SHP77 (cell line): ENCODE measurements around the gene ABHD12.
"Not testable (repeated sequence)": the region's sequence is repeated elsewhere in the genome, so short reads cannot be mapped to it uniquely, and the experiment has no call there.

Source experiments
- DNase-seq, 2 experiments: peaks; one replicate each; lab custom pipeline; 2025; lab: John Stamatoyannopoulos, UW

Gene ABHD12

DNA sequence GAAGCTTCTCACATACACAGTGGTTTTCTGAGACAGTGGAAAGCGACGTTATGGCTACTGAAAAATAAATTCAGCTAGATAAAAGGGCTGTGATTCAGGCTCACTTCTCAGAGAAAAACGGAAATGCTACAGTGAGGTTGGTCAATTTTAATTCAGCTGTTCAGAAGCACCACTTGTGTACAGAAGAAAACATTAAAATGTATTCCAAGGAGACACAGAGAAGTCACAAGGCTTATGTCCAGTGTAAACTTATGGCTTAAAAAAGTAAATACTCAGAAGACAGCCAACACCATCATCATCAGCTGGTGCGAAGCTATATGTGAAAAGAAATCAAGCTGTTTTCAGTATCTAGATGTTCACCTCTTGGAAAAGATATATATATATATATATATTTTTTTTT, 68.6 kb downstream of the ABHD12 start:
- no peak for DNase-seq

DNA sequence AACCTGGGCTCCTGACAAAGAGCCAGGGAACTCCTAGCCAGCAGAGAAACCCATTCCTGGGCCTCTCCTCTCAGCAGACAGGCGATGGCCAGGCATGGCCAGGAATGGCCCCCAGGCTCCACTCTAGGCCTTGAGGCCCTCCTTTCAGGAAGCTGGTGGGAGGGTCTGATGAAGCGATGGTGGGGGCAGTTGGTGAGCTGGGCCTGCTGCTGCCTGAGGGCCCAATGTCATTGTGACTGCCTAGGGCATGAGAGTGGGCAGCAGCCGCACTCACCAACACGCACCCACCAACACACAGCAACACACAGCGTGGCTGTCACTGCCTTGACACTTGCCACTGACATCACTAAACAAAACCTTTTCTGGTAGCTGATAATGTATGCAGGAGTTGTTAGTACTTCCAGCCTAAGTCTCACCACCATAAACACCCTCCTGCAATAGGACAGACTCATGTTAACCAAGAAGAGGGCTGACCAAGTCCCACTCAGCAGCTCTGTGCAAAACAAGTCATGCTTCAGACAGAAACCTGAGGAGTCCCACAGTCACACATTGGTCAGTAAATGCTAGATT, 69.3 kb downstream of the ABHD12 start:
- DNase-seq, result no peak

DNA sequence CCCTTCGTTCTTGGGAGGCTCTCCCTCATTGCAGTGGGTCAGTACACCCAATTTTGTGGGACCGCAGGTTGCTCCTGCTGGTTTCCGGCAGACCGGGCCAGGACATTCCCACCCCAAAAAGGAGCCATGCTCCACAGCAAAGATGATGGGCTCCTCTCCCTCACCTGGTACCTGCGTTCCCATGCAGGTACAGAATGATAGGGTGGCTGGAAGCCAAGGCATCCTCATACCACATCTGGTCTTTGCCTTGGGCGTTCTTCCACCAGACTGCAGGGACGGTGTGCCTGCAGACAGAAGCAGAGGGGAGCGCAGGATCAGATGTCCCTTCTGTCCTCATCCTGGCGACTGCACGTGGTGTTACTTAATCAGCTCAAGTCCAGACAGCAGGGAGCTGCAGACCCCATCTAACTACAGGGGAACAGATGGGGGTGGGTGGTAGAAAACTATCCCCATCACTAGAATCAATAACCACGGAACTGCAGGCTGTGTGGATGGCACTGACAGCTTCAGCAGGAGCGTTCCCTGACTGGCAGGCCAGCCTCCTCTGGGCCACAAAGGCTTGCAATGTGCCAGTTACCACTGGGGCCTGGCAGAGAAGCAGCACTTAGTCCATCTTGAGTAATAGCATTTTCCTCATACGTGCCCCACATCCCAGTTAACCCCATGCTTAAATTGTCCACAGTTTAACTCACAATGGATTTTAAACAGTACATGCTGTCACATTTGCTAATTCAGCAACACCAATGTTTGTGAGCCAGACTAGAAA, 70.4 kb downstream of the ABHD12 start:
- no peak for DNase-seq

DNA sequence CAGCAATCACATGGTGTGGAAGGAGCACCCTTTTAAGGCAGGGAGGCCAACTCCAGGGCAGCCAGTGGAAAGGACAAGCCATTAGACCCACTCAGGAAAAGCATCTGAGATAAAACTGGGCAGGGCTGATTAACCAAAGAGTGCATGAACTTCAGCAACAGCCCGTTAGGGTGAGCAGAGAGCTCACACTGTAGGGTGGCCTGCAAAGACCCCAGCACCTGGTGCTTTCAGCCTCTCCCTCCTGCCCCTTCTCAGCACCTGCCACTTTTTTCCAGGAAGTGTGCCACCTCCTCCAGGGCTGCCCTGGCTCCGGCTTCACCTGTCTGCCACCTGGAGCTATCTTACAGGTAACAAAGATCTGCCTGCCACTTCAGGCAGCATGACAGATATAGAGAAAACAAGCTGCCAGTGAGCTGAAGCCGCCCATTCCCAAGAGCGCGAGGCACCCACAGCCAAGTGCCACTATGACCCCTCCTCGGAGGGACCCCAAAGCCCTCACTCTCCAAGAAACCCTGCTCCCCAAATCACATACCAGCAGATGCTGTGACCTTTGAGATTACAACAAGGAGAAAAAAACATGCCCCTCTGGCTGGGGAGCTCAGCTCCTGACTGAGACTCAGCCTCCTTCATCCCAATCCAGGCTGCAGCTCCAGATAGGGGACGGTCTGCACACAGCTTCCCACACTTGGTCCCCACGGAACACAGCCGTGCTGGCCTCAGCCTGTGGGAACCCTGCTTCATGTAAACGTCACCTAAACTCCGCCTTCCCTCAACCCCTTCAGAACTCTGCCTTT, 71.2 kb downstream of the ABHD12 start:
- DNase-seq, result no peak

DNA sequence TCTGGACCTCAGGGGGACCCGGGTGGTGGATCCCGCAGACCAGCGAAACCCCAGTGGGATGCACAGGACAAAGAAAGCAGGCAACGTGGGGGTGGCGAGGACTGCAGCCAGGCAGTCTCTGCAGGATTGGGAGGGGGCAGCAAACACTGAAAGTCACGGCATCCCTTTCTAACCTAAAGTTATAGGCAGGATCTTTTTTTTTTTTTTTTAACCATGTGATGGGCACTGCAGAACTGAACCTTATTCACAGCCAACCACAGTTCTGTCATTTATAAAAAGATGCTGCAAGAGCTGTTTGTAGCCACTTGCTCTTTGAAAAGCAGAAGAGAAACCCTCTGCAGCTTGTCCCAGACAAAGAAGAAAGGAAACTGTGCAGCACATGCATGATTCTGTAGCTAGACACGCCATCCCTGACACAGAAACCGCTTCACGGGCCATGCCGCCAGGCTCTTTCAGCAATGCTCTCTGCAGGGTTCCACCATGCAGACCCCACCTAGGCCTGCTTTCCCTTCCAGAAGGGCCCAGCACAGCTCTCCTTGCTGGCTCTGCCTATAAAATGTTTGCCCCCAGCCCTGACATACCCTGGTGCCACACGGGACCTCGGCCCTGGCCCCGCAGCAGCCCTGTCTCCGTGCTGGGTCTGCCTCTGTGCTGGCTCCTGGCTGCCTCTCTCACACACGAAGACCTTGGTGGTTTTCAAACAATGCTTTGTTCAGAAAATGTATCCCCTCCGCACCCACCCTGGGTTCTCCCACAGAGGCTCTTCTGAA, 72.0 kb downstream of the ABHD12 start:
- no peak for DNase-seq

DNA sequence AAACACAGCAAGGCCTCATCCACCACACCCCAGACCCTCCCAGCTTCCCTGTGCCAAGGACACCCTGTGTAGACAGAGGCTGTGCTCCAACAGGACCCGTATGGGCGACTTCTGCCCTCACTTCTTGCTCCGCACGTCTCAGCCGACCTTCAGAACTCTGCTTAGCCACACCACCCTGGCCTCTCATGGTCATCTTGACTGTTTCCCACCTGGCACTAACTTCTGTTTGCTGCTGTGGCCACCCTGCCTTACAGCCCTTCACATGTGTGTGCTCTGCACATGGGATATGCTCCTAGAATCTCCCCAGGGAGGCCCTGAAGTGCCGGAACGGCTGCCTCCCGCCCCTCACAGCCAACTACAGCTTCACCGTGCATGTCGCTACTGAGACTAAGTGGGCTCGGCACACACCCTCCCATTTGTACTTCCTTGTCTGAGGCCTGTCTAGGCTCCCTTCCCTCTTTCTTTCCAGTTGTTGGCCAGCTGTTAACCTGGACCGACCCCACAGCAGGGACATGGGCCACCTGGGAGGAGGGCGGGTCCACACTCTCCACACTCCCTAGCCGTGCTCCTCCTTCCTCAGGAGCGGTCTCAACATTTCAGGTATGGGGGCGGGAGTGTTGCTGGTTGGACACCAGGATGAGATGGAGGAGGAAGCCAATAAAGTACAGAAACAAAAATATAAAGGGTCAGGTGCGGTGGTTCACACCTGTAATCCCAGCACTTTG, 73.1 kb downstream of the ABHD12 start:
- no peak for DNase-seq

DNA sequence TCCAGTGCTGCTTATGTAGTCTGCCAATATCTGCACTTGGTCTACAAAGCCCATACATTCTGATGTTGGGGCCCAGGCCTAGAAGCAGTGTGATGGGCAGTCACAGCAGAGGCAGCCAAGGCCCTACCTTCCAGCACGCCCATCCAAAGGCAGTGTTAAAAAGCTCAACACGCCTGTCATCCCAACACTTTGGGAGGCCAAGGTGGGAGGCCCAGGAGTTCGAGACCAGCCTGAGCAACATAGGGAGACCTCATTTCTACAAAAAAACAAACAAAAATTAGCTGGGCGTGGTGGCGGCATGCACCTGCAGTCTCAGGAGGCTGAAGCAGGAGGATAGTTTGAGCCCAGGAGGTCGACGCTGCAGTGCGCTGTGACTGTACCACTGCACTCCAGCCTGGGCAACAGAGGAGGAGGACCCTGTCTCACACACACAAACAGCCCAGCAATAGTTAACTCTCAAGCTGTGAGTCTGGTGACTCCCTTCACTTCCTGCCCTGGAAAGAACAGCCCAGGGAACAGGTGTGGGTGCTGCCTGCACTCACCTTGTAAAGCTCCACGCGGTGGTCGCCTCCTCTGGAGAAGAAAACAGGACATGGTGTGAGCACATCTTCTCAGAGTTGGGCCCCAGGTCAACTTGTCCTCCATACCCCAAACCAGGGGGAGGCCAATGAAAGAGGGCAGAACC, 74.0 kb downstream of the ABHD12 start:
- no peak for DNase-seq

DNA sequence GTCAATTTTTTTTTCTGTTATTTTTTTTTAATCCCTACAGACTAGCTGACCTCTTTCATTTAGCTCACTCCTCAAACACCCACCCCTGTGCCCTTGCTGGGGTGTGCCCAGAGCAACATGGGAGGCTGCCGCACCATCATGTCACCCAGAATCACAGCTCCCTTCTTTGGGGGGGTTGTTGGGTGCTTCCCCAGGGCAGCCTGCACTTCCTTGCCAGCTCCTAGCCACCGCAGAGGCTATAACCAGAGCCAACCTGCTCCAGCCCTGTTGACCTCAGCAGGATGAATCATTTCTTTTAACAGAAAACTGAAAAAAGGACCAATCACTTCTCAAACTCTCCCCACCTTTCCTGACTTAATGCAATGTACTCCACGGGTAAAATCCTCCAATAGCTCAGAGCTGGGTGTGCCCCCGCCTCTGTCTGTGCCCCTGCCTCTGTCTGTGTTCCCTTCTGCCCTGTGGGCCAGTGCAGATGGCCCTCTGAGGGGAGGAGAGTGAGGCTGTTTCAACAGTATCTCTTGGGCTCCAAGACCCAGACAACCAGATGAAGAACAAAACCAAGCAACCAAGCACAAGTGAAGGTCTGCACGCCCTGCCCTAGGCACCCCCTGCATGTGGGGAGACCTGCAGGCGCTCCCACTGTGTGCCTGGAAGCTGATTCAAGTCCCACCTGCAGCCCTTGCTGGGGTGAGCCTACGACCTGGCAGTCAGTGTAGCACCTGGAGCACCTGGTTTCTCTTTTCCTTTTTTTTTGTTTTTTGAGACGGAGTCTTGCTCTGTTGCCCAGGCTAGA, 75.0 kb downstream of the ABHD12 start:
- no peak for DNase-seq

DNA sequence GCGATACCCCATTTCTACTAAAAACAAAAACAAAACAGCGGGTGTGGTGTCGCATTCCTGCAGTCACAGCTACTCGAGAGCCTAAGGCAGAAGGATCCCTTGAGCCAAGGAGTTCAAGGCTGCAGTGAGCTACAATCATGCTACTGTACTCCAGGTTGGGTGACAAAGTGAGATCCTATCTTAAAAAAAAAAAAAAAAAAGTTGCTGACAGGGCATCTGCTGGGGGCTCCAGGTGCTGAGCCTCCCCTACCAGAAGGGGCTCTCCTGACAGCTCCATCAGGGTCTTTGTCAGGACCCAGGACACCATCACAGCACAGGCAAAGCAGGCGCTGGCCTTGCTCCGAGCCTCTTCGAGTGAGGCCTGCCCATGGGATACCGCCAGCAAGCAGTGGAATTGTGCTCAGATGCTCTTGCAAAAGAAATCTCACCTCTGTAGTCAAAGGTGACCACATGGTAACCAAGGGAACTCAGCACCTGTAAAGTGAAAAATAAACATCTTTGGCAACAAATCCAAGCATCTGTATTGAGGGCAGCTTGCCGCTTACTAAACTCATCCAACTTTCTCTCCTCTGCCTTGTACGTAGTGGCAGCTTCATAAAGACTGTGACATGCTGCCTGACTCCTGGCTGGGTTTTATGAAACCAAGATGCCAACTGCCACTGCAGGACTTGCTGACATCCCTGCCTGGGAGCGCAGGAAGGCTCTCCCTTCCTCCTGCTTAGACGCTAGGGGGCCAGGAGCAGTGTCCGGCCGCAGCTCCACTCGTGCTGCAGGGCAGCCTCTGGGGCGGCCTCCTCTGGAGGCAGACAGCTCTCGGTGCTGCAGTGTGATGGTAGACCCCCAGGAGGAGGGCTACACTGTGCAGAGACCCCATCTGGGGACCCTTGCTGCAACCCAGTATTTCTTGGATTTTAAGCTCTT, 75.9 kb downstream of the ABHD12 start:
- DNase-seq, result no peak

DNA sequence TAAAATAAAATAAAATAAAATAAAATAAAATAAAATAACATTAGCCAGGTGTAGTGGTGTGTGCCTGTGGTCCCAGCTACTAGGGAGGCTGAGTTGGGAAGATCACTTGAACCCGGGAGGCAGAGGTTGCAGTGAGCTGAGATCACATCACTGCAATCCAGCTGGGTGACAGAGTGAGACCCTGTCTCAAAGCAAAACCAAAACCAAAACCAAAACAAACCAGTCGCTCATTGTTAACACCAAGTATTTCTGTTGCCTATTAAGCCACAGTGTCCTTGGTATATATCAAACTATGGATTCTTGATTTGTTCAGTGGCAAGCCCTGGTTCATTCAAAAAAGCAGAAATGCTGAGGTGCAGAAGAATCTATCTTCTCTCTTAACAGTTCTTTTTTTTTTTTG, 77.0 kb downstream of the ABHD12 start:
- DNase-seq, result no peak

DNA sequence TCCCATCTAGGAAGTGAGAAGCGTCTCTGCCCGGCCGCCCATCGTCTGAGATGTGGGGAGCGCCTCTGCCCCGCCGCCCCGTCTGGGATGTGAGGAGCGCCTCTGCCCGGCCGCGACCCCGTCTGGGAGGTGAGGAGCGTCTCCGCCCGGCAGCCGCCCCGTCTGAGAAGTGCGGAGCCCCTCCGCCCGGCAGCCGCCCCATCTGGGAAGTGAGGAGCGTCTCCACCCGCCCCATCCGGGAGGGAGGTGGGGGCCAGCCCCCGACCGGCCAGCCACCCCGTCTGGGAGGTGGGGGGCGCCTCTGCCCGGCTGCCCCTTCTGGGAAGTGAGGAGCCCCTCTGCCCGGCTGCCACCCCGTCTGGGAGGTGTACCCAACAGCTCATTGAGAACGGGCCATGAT, 77.9 kb downstream of the ABHD12 start:
- not testable (repeated sequence) for DNase-seq

DNA sequence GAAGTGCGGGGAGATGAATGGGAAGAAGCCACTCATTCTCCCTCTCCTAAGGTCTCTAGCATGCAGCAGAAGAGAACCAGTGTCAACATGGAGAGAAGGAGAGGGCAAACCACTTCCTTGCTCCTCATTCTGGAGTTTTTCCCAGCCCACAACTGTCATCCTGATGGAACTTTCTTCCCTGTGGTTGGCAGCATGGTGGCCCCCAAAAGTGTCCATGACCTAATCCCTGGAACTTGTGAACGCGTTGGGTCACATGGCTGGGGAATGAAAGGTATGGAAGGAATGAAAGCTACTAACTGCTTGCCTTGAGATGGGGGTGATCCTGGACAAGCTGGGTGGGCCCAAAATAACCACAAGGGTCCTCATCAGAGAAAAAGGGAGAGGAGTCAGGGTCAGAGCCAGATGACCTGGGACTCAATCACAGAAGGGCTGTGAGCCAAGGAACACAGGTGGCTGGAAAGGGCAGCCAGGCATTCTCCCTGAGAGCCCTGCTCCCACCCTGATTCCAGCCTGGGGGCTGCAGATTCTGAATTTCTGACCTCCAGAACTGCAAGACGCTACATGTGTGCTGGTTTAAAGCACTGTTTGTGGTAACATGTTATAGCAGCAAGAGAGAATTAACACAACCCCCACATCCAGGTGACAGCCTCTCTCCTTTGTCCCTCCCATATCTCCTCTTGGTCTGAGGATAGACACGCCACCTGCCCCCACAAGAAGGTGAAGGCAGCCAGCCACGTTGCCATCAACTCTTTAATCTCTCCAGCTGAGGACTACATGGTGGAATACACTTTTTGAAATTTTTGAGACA, 79.5 kb downstream of the ABHD12 start:
- no peak for DNase-seq

DNA sequence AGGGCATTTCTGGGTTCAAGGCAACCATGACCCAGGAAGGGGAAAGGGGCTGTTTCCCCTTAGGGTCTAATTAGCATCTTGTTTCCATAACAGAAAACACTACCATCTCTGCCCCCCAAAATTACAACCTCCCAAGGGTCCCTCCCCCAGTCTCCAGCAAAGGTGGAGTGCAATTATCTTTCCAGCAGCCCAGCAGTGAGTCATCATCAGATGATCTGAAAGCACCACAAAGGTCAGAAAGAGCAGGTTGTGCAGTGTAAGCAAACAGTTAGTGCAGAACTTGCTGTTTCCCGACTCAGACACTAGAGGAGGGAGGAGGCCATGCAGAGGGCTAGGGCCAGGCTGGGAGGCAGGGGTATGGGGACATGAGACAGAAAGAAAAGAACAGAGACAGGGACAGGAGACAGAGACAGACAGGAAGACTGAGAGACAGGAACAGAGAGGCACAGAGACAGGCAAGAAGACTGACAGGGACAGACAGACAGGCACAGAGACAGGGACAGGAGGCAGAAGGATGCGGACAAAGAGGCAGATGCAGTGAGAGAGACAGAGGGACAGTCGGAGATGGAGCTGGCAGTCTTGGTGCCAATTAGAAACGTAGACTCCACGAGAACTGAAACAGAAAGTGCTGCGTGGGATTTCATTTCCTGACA, 80.2 kb downstream of the ABHD12 start:
- DNase-seq, result peak; percentile 84 to 88

DNA sequence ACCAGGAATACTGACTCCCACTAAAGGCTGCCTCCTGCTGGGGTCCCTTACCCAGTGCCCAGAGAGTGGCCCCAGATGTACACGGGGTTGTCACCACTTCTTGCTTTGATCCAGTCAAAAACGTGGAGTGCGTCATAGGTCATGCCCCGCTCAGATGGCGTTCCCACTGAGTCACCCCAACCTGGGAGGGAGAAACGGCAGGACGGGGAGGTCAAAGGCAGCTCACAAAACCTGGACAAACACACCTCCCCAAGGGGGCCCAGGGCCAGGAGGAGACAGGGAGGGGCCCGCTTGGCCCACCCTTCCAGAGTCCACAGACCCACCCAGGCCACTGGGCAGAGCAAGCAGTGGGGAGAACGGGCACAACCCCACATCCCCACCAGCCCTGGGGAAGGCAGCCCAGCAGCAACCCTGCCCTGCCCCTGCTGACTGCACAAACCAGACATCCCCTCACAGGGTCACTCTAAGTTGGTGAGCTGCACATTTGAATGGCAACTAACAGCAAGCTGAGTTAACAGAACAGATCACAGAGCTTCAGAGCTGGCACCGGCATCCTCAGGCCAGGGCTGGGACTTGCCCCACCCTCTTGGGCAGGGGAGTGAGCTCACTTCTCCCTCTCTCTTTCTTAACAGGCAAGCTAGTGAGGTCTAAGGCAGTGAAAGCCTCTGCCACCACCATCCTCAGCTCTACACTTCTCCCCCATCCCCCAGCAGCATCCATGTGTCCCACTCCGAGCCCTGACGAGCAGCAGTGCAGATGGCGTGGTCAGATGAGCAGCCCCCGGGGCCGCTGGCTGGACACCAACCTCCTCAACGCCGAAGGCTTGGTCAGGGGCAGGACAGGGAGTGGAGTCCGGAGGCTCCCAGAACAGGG, 81.0 kb downstream of the ABHD12 start:
- peak; percentile 62 to 80 for DNase-seq

DNA sequence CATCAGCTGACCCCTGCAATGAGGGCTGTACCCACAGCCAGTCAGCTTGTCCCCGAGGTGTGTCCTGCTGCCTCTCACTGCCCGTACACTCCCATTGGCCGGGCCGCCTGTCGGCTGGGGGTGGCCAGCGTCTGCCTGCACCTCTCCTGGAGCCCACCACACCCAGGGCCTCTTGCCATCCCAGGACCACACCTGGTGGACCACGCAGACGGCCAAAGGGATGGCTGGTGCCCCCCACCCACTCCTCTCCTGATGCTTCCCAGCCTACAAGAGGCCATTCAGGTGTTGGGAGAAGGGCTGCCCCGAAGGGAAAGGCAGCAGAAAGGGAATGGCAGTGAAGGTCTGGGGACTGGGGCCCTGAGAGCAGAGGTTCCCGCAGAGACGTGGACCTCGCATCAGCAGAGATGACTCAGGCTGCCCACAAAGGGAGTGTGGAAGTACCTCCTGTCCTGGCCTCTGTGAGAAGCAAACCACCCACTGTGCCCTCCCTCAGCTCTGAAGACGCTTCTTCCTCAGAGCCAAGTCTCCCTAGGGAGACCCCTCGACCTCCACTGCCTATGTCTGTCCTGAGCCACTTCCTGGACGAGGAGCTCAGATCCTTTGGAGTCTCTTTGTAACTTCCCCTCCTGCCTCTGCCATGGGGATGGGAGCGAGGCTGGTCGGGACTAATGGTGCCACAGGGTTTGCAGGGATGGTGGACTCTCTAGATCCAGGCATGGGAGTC, 81.8 kb downstream of the ABHD12 start:
- no peak for DNase-seq

DNA sequence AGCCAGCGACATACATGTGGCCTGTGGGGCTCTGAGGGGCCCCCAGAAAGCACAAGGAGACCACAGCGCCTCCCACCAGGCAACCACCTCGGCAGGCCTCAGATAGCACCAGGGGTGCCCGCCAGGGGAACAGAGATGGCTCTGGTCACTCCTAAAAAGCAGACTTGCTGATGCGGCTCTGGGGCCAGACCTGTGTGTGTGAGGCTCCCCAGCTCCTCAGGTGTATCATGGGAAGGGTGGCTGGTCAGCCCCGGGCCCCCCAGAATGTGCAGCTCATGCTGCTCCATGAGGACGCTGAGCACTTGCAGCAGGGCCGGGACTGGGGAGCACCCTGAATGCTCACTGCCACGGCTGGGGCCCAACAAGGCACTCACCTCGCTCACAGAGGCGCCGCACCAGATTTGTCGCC, 82.5 kb downstream of the ABHD12 start:
- DNase-seq, result no peak
